GM18861 (cell line): ENCODE data around the gene COX14.

Experiments
- ATAC-seq: cut with Tn5 transposase; IDR thresholded peaks from one replicate; pipeline ENCODE4 v1.9.1; 2021; ENCODE audit not compliant: unreplicated experiment

COX14 gene

GRCh38 chr12:50084775-50085614, 27.0 kb upstream of the COX14 start, which contains the start of gene SMARCD1:
SMARCD1 (plus strand) TSS chr12:50085342; CDS start chr12:50085370, 28 bp downstream.
- ATAC-seq: peak; percentile 71

- ATAC-seq: no peak
Measured at GRCh38 chr12:50085615-50086072, 26.4 kb upstream of the COX14 start.

DNA sequence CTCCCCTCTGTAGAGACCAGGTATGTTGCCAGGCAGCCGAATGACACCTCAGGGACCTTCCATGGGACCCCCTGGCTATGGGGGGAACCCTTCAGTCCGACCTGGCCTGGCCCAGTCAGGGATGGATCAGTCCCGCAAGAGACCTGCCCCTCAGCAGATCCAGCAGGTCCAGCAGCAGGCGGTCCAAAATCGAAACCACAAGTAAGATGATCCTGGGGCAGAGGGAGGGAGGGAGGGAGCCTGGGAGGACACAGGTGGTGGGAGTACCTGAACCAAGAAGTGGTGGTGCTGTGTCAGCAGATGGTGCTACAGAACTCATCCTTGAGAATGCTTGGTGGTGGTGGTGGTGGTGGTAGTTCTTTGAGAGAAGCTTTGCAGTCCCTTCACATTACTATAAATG, 25.9 kb upstream of the COX14 start:
- no peak for ATAC-seq

DNA sequence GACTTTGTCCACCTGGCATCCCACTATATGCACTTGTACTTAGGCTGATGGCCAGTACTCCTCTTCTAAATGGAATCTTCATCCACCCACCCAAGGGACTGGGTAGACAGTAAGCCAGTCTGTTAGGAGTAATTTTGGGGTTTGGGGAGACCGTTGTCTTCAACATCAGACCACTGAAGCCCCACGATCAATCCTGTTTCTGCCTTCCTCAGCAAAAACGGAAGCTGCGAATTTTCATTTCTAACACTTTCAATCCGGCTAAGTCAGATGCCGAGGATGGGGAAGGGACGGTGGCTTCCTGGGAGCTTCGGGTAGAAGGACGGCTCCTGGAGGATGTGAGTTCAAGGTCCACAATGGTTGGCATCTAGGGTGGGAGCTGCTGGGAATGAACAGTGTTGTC, 24.9 kb upstream of the COX14 start:
- ATAC-seq: no peak

DNA sequence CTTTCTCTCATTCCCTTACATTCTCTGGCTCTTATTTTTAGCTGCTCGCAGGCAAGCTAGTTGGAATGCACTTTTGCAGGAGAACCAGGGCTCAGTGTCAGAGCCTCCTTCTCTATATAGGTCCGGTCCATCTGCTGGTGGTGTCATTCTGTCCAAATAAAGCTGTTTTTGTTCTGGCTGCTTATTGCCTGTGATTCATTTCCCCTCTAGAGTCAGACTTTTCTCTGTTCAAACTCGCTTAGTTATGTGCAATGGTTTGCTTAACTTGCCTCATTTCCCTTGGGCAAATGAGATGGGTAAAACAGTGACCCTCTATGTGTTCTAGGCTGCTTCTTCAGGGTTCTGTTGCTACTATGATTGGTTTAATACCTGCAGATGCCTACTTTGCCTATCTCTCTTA, 24.0 kb upstream of the COX14 start:
- ATAC-seq: no peak

- ATAC-seq: no peak
Measured at GRCh38 chr12:50088577-50089335, 23.3 kb upstream of the COX14 start.

GRCh38 chr12:50089730-50090129, 22.3 kb upstream of the COX14 start:
- ATAC-seq: no peak

DNA sequence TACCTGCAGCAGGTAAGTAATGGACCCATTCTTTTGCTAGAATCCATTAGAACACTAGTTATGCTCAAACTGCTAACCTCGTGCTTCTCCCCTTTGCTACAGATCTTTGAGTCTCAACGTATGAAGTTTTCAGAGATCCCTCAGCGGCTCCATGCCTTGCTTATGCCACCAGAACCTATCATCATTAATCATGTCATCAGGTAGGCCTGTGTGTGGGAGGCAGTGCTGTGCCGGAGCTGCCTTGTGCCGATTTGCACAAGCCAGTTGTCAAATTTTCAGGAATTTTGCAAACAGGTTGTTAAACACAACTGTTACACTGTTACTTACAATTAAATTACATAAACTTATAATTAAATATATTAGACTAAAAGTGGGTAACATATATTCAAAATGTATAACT, 21.6 kb upstream of the COX14 start:
- no peak for ATAC-seq

GRCh38 chr12:50097952-50098351, 14.1 kb upstream of the COX14 start:
- no peak for ATAC-seq

DNA sequence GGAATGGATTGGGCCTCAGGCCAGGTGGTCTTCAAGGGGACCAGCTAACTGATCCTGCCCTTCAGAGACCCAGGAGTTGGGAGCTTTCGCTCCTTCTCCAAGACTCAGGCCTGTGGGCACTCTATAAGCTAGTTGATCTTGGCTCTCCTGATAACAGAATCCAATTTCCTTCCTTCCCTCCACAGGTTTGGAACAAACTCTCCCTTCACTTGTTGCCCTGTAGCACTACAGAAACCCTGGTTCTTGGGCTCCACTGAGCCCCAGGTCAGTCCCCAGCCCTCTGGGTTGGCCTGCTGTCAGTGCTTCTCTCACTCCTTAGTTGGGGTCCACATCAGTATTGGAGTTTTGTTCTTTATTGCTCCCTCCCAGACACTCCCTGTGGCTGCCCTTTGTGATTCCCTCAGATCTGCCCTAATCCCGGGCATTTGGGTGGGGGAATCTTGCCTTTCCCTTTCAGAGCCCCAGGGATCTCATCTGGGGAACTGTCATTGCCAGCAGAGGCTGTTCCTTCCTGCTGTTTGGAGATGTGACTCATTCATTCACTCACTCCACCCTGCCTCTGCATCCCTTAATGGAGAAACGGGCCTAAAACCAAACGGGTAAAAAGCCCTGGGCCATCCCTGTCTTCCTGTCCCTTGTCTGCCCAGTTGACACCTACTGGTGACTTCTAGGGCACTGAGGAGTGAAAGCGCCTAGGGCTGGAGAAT, 12.6 kb upstream of the COX14 start:
- ATAC-seq: no peak

- no peak for ATAC-seq
Measured at GRCh38 chr12:50100561-50100960, 11.5 kb upstream of the COX14 start.

- ATAC-seq: no peak
Measured at GRCh38 chr12:50101663-50102062, 10.4 kb upstream of the COX14 start.

- ATAC-seq: no peak
Measured at GRCh38 chr12:50102131-50102531, 9.9 kb upstream of the COX14 start.

DNA sequence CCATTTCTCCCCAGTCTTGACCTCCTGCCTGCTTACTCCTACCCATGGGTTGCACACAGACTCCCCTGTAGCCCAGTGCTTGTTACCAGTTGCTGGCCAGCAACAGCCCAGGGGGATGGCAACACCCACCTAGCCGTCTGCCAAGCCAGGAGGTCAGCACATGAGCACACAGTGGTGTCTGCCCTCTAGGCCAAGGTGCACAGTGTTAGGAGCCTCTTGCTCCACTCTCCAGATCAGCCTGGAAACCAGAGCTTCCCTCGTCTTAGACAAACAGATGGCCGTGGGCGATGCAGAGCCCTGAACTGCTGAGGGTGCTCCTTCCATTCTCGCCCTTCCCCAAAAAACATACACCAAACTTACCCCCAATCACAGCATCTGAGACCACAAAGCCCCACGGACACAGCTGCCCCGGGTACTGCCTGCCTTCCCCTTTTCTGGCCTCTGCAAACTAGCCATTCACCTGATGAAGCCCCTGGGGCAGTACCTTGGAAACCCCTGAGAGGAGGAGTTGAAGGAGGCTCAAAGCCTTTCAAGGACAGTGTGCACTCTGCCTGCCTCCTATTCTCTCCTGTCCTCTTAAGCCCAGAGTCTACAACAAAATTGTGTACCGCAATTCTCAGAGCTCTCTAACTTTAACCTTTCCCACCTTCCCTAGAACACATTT, 9.3 kb upstream of the COX14 start:
- ATAC-seq: no peak

DNA sequence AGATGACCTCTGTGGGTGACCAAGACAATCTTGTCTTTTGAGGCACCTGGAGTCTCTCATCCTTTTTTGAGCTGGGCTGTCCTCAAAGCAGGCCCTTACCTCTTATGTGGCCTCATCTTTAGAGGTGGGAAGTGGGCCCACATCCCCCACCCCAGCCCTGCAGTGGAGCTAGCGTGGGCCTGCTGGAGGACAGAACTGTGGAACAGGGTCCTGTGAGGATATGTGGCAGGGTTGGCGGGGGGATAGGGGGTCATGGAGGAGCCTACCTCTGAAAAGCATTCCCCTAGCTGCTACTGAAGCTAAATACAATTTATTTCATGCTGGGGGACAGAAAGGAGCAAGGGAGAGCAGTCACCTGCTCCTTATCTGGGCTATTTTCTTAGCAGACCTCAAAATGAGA, 8.7 kb upstream of the COX14 start:
- ATAC-seq: no peak

DNA sequence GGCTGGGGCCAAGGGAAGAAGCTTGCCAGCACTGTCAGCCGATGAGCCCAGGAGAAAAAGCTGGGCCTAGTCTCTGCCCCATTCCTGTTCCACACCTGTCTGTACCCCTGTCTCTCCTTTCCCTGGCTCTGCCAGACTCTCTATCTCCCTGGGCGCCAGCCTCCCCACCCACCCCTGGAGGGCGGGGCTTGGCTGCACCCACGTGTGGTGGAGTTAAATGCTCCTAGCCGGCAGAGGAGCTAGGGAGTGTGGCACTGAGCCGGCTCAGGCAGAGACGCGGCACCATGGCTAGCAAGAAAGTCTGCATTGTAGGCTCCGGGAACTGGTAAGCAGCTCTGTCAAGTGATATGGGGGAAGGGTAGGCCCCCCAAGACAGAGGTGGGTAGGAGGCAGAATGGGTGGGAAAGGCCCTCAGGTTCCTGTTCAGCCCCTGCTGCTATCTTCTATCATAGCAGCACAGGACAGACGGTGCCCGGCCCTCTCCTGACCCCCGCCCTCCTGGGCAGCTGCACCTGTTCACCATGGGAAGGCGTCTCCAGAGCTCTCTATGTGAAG, 8.2 kb upstream of the COX14 start, which contains the start of gene GPD1:
Gene GPD1, plus strand, starts transcription at position 242 of the 555 bp plus-strand sequence. Its CDS starts 43 bp downstream, at position 285.
- ATAC-seq: no peak

- no peak for ATAC-seq
Measured at GRCh38 chr12:50104417-50105366, 7.3 kb upstream of the COX14 start.

GRCh38 chr12:50105913-50106450, 6.1 kb upstream of the COX14 start:
- ATAC-seq: no peak

DNA sequence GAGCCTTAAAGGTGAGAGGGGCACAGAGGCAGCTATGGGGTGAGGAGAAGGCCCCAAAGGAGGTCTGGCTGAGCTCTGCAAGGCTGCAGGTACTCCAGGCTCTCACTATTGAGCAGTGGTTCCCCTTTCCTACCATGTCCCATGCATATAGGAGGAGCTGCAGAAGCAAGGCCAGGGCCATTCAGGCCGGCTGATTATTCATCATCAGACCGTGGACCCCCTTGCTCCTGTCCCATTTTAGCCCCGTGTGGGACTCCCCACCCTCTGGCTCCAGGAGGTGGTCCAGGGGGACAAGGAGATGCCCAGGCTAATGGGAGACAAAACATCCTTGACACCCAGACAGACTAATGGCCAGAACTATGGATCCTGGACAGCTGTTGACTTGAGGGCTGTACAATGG, 5.1 kb upstream of the COX14 start:
- no peak for ATAC-seq
